HEK293 (cell line): Measurements from ENCODE around the gene OR4B1.
"Not testable (repeated sequence)": the region's sequence is repeated elsewhere in the genome, so short reads cannot be mapped to it uniquely, and the experiment has no call there.

Experiments used
- CTCF ChIA-PET: fragments of 350-600 bp; formaldehyde crosslinking; extraction: SDS; loops from one replicate; lab custom pipeline; 2021; ENCODE audit warnings: antibody characterized with exemption; lab: Yijun Ruan, JAX
- POLR2A ChIA-PET: fragments of 300-600 bp; formaldehyde crosslinking; extraction: SDS; loops from one replicate; lab custom pipeline; 2020; ENCODE audit warnings: antibody characterized with exemption, inconsistent platforms; lab: Yijun Ruan, JAX
- H3K27ac ChIP-seq: fragments of 200-500 bp; sonication (Bioruptor generic); 2 replicates; pipeline ENCODE4 v1.5.1; 2014; ENCODE audit warnings: low read depth, low read length, control low read depth, inconsistent platforms; ENCODE audit errors: extremely low read depth
- H3K36me3 ChIP-seq, 2 experiments: fragments of 200-500 bp in 1 of 2; sonication (Bioruptor generic) in 1 of 2; 1 replicate in 1 of 2; 2 replicates in 1 of 2; pipeline ENCODE4 v1.5.1; 2014 to 2017; ENCODE audit warnings: inconsistent platforms in 2 of 2, low read length in 2 of 2; ENCODE audit not compliant: control insufficient read depth in 2 of 2, insufficient read depth in 1 of 2
- H3K4me1 ChIP-seq: fragments of 200-500 bp; sonication (Bioruptor generic); 2 replicates; pipeline ENCODE4 v1.5.1; 2014; ENCODE audit warnings: mild to moderate bottlenecking, low read length, inconsistent platforms; ENCODE audit not compliant: control insufficient read depth, insufficient read depth
- H3K4me3 ChIP-seq: 2 replicates; pipeline ENCODE4 v1.5.1; 2011; ENCODE audit warnings: low read depth, mild to moderate bottlenecking, control low read depth, low read length, moderate library complexity
- H3K9me3 ChIP-seq: fragments of 200-500 bp; sonication (Bioruptor generic); 2 replicates; pipeline ENCODE4 v1.5.1; 2014; ENCODE audit warnings: low read depth, low read length, inconsistent platforms; ENCODE audit not compliant: control insufficient read depth, insufficient read depth
- IKZF3 ChIP-seq: fragments of 450-650 bp; IDR thresholded peaks from 2 replicates; pipeline ENCODE4 v1.5.0; 2018; ENCODE audit warnings: missing biosample characterization, mild to moderate bottlenecking, missing genetic modification characterization, moderate library complexity
- KLF10 ChIP-seq: fragments of 450-650 bp; IDR thresholded peaks from 2 replicates; pipeline ENCODE4 v1.5.1; 2018; ENCODE audit warnings: missing biosample characterization, mild to moderate bottlenecking, missing genetic modification characterization
- MZF1 ChIP-seq: fragments of 450-650 bp; formaldehyde crosslinking; IDR thresholded peaks from 2 replicates; pipeline ENCODE4 v1.5.1; 2017; ENCODE audit warnings: missing biosample characterization, missing genetic modification characterization, borderline replicate concordance
- OVOL3 ChIP-seq: fragments of 450-650 bp; formaldehyde crosslinking; IDR thresholded peaks from 2 replicates; pipeline ENCODE4 v1.5.1; 2016; ENCODE audit warnings: missing biosample characterization, missing genetic modification characterization
- PRDM10 ChIP-seq: fragments of 450-650 bp; formaldehyde crosslinking; IDR thresholded peaks from 2 replicates; pipeline ENCODE4 v1.5.1; 2016; ENCODE audit warnings: missing biosample characterization, missing genetic modification characterization
- REST ChIP-seq: fragments of 450-650 bp; formaldehyde crosslinking; IDR thresholded peaks from 2 replicates; pipeline ENCODE4 v1.5.1; 2016; ENCODE audit warnings: missing biosample characterization, missing genetic modification characterization
- SP2 ChIP-seq: fragments of 450-650 bp; formaldehyde crosslinking; IDR thresholded peaks from 2 replicates; pipeline ENCODE4 v1.5.1; 2016; ENCODE audit warnings: missing biosample characterization, missing genetic modification characterization
- WT1 ChIP-seq: fragments of 450-650 bp; formaldehyde crosslinking; IDR thresholded peaks from 2 replicates; pipeline ENCODE4 v1.5.1; 2016; ENCODE audit warnings: missing biosample characterization, missing genetic modification characterization
- ZNF155 ChIP-seq: fragments of 450-650 bp; formaldehyde crosslinking; IDR thresholded peaks from 2 replicates; pipeline ENCODE4 v1.5.1; 2016; ENCODE audit warnings: missing biosample characterization, missing genetic modification characterization
- ZNF157 ChIP-seq: fragments of 450-650 bp; formaldehyde crosslinking; IDR thresholded peaks from 2 replicates; pipeline ENCODE4 v1.5.1; 2016; ENCODE audit warnings: missing biosample characterization, missing genetic modification characterization
- ZNF202 ChIP-seq: fragments of 450-650 bp; formaldehyde crosslinking; IDR thresholded peaks from 2 replicates; pipeline ENCODE4 v1.5.1; 2016; ENCODE audit warnings: missing biosample characterization, missing genetic modification characterization, borderline replicate concordance
- ZNF335 ChIP-seq: fragments of 450-650 bp; formaldehyde crosslinking; conservative IDR thresholded peaks from 2 replicates; pipeline ENCODE4 v1.5.1; 2016; ENCODE audit warnings: missing biosample characterization, missing genetic modification characterization
- ZNF366 ChIP-seq: fragments of 450-650 bp; formaldehyde crosslinking; conservative IDR thresholded peaks from 2 replicates; pipeline ENCODE4 v1.5.1; 2016; ENCODE audit warnings: missing biosample characterization, missing genetic modification characterization
- ZNF423 ChIP-seq: fragments of 450-650 bp; formaldehyde crosslinking; IDR thresholded peaks from 2 replicates; pipeline ENCODE4 v1.5.1; 2016; ENCODE audit warnings: missing biosample characterization, missing genetic modification characterization
- ZNF501 ChIP-seq: fragments of 450-650 bp; formaldehyde crosslinking; IDR thresholded peaks from 2 replicates; pipeline ENCODE4 v1.5.1; 2016; ENCODE audit warnings: missing biosample characterization, missing genetic modification characterization
- ZNF571 ChIP-seq: fragments of 450-650 bp; formaldehyde crosslinking; IDR thresholded peaks from 2 replicates; pipeline ENCODE4 v1.5.0; 2017; ENCODE audit warnings: missing biosample characterization, missing genetic modification characterization
- ZNF670 ChIP-seq: fragments of 450-650 bp; formaldehyde crosslinking; IDR thresholded peaks from 2 replicates; pipeline ENCODE4 v1.5.1; 2016; ENCODE audit warnings: missing biosample characterization, missing genetic modification characterization, low read depth
- ZNF830 ChIP-seq: fragments of 450-650 bp; IDR thresholded peaks from 2 replicates; pipeline ENCODE4 v1.5.0; 2018; ENCODE audit warnings: missing biosample characterization, missing genetic modification characterization, low read depth, mild to moderate bottlenecking, moderate library complexity
- ZSCAN23 ChIP-seq: fragments of 450-650 bp; formaldehyde crosslinking; IDR thresholded peaks from 2 replicates; pipeline ENCODE4 v1.5.1; 2016; ENCODE audit warnings: missing biosample characterization, missing genetic modification characterization
- ZSCAN30 ChIP-seq: fragments of 450-650 bp; IDR thresholded peaks from 2 replicates; pipeline ENCODE4 v1.5.1; 2018; ENCODE audit warnings: missing biosample characterization, mild to moderate bottlenecking, missing genetic modification characterization, moderate library complexity

OR4B1 gene

GRCh38 chr11:48210052-48210451 lies 6.6 kb upstream of the OR4B1 start:
- Histone ChIP-seq H3K27ac (no peak overlapping the region), H3K4me1 (no peaks in the 10 kb centered on the region), H3K9me3 (no peaks in the 10 kb centered on the region), H3K36me3 (no peaks in the 10 kb centered on the region), H3K4me3 (no peak overlapping the region)
- POLR2A ChIA-PET, result no interaction called here
- no peak for TF ChIP-seq ZNF670 (tag by site-specific recombination)
- no peak for TF ChIP-seq KLF10 (tag by site-specific recombination)
- no peak for TF ChIP-seq ZNF202 (tag by site-specific recombination)
- TF ChIP-seq ZNF157 (tag by site-specific recombination), result no peak
- TF ChIP-seq ZNF830 (tag by site-specific recombination), result no peak
- CTCF ChIA-PET, result interaction anchor here (0.6 kb wide), 1 partner anchor 173 kb away, joined by 4 read pairs; no protein-coding TSS in a partner anchor

GRCh38 chr11:48228761-48229160 lies 12.2 kb downstream of the OR4B1 start:
- POLR2A ChIA-PET, result no interaction called here
- no peak overlapping the region for H3K27ac ChIP-seq
- no peaks in the 10 kb centered on the region for H3K9me3 ChIP-seq
- TF ChIP-seq ZNF155 (no peak), ZSCAN30 (no peak), SP2 (no peak), ZNF335 (tag by site-specific recombination) (no peak), ZSCAN23 (no peak), ZNF423 (tag by site-specific recombination) (no peak), ZNF501 (tag by site-specific recombination) (no peak), IKZF3 (tag by site-specific recombination) (no peak), WT1 (tag by site-specific recombination) (no peak)
- TF ChIP-seq, all 188 proteins: peak for 0
- Histone ChIP-seq H3K4me1 (no peaks in the 10 kb centered on the region), H3K36me3 (no peaks in the 10 kb centered on the region), H3K4me3 (no peak overlapping the region)
- CTCF ChIA-PET, result no interaction called here

GRCh38 chr11:48230057-48230456 lies 13.4 kb downstream of the OR4B1 start:
- H3K4me3 ChIP-seq, H3K27ac ChIP-seq, POLR2A ChIA-PET, H3K4me1 ChIP-seq, H3K9me3 ChIP-seq, H3K36me3 ChIP-seq: not testable (repeated sequence)
- CTCF ChIA-PET, result interaction anchor here (0.7 to 0.8 kb wide), 2 partner anchors 24 to 57 kb away, joined by 3 to 4 read pairs; no protein-coding TSS in a partner anchor

GRCh38 chr11:48237727-48238126 lies 21.1 kb downstream of the OR4B1 start:
- no peaks in the 10 kb centered on the region for H3K36me3 ChIP-seq
- no peak overlapping the region for H3K4me3 ChIP-seq
- no peaks in the 10 kb centered on the region for H3K9me3 ChIP-seq
- POLR2A ChIA-PET, result no interaction called here
- TF ChIP-seq OVOL3, result no peak
- no peak for TF ChIP-seq MZF1 (tag by site-specific recombination)
- TF ChIP-seq ZNF571 (tag by site-specific recombination), result no peak
- TF ChIP-seq REST, result no peak
- TF ChIP-seq ZNF366 (tag by site-specific recombination), result no peak
- TF ChIP-seq PRDM10 (tag by site-specific recombination), result no peak
- no peak for TF ChIP-seq ZNF501 (tag by site-specific recombination)
- CTCF ChIA-PET, result interaction anchor here (0.6 to 0.7 kb wide), 3 partner anchors 35 to 1844 kb away, joined by 3 to 4 read pairs (median 4); no protein-coding TSS in a partner anchor
- H3K4me1 ChIP-seq, result no peaks in the 10 kb centered on the region
- H3K27ac ChIP-seq, result no peak overlapping the region
